Activated CD8-positive, alpha-beta memory T cell treated with anti-CD3 and anti-CD28 coated beads, Interleukin-2, amount 10 ng/mL, durations not matched to agents 7 days and 5 days (primary cell): ENCODE data around the gene ADSS2. TPM values are rescaled to one million over a fixed set of nuclear protein-coding genes. Genes with fewer than 3 reads are reported as not detected.
"Not testable (repeated sequence)": the region's sequence is repeated elsewhere in the genome, so short reads cannot be mapped to it uniquely, and the experiment has no call there.

Experiments used
- ATAC-seq: fragments of 150-1000 bp; cut with Tn5 transposase; one replicate; pipeline ENCODE4 v1.10.0; 2021; ENCODE audit warnings: moderate library complexity
- CTCF ChIA-PET: fragments of 350-600 bp; sonication (Branson Sonifier 250); formaldehyde crosslinking; loops from one replicate; lab custom pipeline; 2021; ENCODE audit warnings: antibody characterized with exemption; lab: Charles Lee
- DNase-seq: peaks from one replicate; pipeline ENCODE4 v3.0.0-alpha.2; 2020
- H3K27ac Mint-ChIP-seq: one replicate; pipeline ENCODE4 v1.8.0; 2021; ENCODE audit warnings: mild to moderate bottlenecking, mixed read lengths
- H3K27me3 Mint-ChIP-seq: one replicate; pipeline ENCODE4 v1.8.0; 2021; ENCODE audit warnings: mixed read lengths
- H3K36me3 Mint-ChIP-seq: one replicate; pipeline ENCODE4 v1.8.0; 2021; ENCODE audit warnings: mild to moderate bottlenecking, mixed read lengths
- H3K4me1 Mint-ChIP-seq: one replicate; pipeline ENCODE4 v1.8.0; 2021; ENCODE audit warnings: mixed read lengths
- H3K4me3 Mint-ChIP-seq: one replicate; pipeline ENCODE4 v1.8.0; 2021; ENCODE audit warnings: mild to moderate bottlenecking, moderate library complexity, mixed read lengths
- H3K9me3 Mint-ChIP-seq: one replicate; pipeline ENCODE4 v1.8.0; 2022; ENCODE audit warnings: low read depth, mixed read lengths
- total RNA-seq, 2 experiments: library from RNA; stranded (reverse); gene quantifications; one replicate each; pipeline ENCODE4 v1.2.3, GENCODE V29; 2021

Gene ADSS2
- 10 to 100 TPM; 52.0 to 66.7 TPM for total RNA-seq

- CTCF ChIA-PET, result no interaction called here
- H3K4me3 Mint-ChIP-seq, result peak within 1 kb of the TSS; percentile 97
- no peaks in the 10 kb centered on the region for H3K9me3 Mint-ChIP-seq
- peaks cover 32% of the 10 kb centered on the region for H3K36me3 Mint-ChIP-seq
- H3K27ac Mint-ChIP-seq, result peak within 1 kb of the TSS; percentile 99
- no peaks in the 10 kb centered on the region for H3K27me3 Mint-ChIP-seq
- H3K4me1 Mint-ChIP-seq, result peaks cover 44% of the 10 kb centered on the region
- DNase-seq, result no peak
- no peak for ATAC-seq
Measured at GRCh38 chr1:244451539-244451950, at the start of gene ADSS2. Gene ADSS2, minus strand, starts transcription at chr1:244451909. Its CDS starts 92 bp downstream, at chr1:244451817.

- H3K4me1 Mint-ChIP-seq, DNase-seq, H3K36me3 Mint-ChIP-seq, H3K9me3 Mint-ChIP-seq, ATAC-seq, H3K27me3 Mint-ChIP-seq, H3K4me3 Mint-ChIP-seq, CTCF ChIA-PET, H3K27ac Mint-ChIP-seq: not testable (repeated sequence)
Measured at GRCh38 chr1:244500515-244500914, 48.8 kb upstream of the ADSS2 start.

DNA sequence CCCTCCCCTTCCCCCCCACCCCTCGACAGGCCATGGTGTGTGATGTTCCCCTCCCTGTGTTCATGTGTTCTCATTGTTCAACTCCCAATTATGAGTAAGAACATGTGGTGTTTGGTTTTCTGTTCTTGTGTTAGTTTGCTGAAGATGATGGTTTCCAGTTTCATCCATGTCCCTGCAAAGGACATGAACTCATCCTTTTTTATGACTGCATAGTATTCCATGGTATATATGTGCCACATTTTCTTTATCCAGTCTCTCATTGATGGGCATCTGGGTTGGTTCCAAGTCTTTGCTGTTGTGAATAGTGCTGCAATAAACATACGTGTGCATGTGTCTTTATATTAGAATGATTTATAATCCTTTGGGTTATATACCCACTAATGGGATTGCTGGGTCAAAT lies 47.8 kb upstream of the ADSS2 start:
- H3K36me3 Mint-ChIP-seq, DNase-seq, H3K4me1 Mint-ChIP-seq, H3K4me3 Mint-ChIP-seq, ATAC-seq, H3K27ac Mint-ChIP-seq, CTCF ChIA-PET, H3K9me3 Mint-ChIP-seq, H3K27me3 Mint-ChIP-seq: not testable (repeated sequence)

GRCh38 chr1:244497805-244498204 lies 46.1 kb upstream of the ADSS2 start:
- Mint-ChIP-seq H3K36me3 (no peaks in the 10 kb centered on the region), H3K9me3 (no peaks in the 10 kb centered on the region), H3K27ac (no peak overlapping the region), H3K4me3 (no peak overlapping the region), H3K27me3 (peaks cover 5% of the 10 kb centered on the region), H3K4me1 (no peaks in the 10 kb centered on the region)
- no peak for DNase-seq
- ATAC-seq, result no peak
- CTCF ChIA-PET, result no interaction called here

- no peaks in the 10 kb centered on the region for H3K4me1 Mint-ChIP-seq
- peaks cover 5% of the 10 kb centered on the region for H3K27me3 Mint-ChIP-seq
- H3K9me3 Mint-ChIP-seq, result no peaks in the 10 kb centered on the region
- DNase-seq, result no peak
- H3K36me3 Mint-ChIP-seq, result no peaks in the 10 kb centered on the region
- CTCF ChIA-PET, result no interaction called here
- no peak overlapping the region for H3K27ac Mint-ChIP-seq
- H3K4me3 Mint-ChIP-seq, result no peak overlapping the region
- no peak for ATAC-seq
Measured at GRCh38 chr1:244496186-244496585, 44.5 kb upstream of the ADSS2 start.

DNA sequence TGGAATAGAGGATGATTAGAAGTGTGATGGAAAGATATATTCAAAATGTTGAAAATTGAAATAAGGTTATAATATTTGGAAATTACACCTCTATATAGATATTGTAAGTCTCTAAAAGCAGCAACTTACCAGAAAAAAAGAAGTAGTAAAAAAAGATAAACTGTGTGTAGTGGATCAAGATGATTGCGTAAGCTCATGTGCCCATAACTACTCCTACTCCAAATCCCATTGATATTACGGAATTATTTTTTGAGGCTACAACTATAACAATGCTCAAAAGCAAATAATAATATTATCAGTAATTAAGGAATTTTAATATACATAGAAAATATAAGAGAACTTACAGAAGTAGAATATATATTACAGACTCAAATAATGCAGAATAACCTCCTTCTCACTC lies 42.9 kb upstream of the ADSS2 start:
- H3K9me3 Mint-ChIP-seq, result no peaks in the 10 kb centered on the region
- H3K27me3 Mint-ChIP-seq, result peaks cover 5% of the 10 kb centered on the region
- DNase-seq, result no peak
- no peaks in the 10 kb centered on the region for H3K4me1 Mint-ChIP-seq
- H3K36me3 Mint-ChIP-seq, result no peaks in the 10 kb centered on the region
- CTCF ChIA-PET, result no interaction called here
- ATAC-seq, result no peak
- no peak overlapping the region for H3K4me3 Mint-ChIP-seq
- H3K27ac Mint-ChIP-seq, result no peak overlapping the region

DNA sequence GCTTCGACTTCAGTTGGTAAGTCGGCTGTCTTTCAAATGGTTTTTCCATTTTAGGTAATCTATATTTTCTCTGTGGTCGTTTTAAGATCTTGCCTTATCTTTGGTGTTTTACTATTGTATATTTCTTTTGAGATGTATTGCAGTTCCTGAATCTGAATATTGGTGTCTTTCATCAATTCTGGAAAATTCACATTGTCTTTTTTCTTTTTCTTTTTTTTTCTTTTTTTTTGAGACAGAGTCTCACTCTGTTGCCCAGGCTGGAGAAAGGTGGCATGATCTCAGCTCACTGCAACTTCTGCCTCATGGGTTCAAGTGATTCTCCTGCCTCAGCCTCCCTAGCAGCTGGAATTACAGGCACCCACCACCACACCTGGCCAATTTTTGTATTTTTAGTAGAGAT lies 33.3 kb upstream of the ADSS2 start:
- H3K9me3 Mint-ChIP-seq, H3K27me3 Mint-ChIP-seq, H3K4me3 Mint-ChIP-seq, H3K36me3 Mint-ChIP-seq, H3K4me1 Mint-ChIP-seq, DNase-seq, ATAC-seq, CTCF ChIA-PET, H3K27ac Mint-ChIP-seq: not testable (repeated sequence)

DNA sequence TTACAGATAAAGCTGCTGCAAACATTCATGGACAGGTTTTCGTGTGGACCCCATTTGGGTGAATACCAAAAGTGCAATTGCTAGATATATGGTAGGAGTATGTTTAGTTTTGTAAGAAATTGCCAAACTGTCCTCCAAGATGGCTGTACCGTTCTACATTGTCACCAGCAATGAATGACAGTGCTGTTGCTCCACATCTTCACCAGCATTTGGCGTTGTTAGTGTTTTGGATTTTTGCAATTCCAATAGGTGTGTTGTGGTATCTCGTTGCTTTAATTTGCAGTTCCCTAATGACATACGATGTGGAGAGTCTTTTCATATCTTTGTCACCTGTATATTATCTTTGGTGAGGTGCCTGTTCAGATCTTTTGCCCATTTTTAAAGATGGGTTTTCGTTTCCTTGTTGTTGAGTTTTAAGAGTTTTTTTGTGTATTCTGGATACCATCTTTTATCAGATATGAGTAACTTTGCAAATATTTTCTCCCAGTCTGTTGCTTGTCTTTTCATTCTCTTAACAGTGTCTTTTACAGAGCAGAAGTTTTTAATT lies 21.4 kb upstream of the ADSS2 start:
- H3K36me3 Mint-ChIP-seq, result no peaks in the 10 kb centered on the region

DNA sequence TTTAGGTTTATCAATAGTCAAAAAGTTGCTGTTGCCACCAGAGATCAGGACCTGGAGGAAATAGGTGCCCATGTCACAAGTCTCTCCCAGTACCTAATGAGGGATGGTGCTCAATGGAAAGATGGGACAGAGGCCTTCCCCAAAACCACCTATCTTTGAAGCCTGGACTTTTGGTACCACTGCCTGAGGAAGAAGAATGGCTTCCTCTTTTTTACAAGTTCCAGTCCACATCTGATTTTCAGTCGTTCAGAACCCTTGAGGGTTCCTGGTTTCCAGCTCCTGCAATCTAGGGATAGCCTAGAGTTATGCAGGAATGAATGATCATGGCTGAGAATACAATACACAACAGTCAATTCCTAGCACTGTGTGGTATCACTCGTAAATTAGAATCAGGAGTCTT lies 15.0 kb upstream of the ADSS2 start:
- ATAC-seq, result no peak

More for the DNA sequence above, 21.4 kb upstream of the ADSS2 start:
- Mint-ChIP-seq H3K4me1 (no peaks in the 10 kb centered on the region), H3K9me3 (no peaks in the 10 kb centered on the region), H3K4me3 (no peak overlapping the region), H3K27ac (no peak overlapping the region), H3K27me3 (no peaks in the 10 kb centered on the region)
- no peak for ATAC-seq
- CTCF ChIA-PET, result no interaction called here
- DNase-seq, result no peak

DNA sequence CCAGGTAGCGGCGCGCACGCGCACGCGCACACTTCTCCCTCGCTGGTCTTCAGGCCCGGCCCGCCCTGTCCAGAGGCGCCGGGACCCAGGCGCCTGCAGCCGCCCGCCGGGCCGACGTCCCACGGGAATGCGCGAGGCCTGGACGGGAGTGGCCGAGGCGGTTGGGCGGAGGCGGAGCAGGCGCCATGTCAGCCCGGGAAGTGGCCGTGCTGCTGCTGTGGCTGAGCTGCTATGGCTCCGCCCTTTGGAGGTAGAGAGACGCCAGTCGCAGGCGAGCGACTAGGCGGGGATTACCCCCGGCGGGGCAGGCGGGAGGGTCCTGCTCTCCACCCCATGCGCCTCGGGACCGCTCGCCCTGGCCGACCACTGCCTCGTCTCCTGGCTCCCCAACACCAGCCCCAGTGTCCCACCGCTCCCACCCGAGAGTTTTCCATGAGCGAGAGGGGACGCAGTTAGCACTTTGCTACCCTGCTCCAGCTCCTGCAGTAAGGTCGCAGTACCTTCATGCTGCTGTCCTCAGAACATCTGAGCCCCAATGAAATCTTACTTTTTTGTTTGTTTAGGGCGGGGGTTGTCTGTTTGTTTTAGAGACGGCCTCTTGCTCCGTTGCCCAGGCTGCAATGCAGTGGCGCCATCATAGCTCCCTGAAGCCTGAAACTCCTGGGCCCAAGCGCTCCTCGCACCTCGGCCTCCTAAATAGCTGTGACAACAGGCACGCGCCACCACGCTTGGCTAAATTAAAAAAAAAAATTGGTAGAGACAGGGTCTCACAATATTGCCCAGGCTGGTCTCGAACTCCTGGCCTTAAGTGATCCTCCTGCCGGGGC lies 9.7 kb upstream of the ADSS2 start, which contains the start of gene CATSPERE:
Gene CATSPERE, plus strand, starts transcription at position 29 of the 827 bp plus-strand sequence. Its CDS starts 157 bp downstream, at position 186.
- Mint-ChIP-seq H3K9me3 (peaks cover 6% of the 10 kb centered on the region), H3K36me3 (peaks cover 24% of the 10 kb centered on the region), H3K27me3 (no peaks in the 10 kb centered on the region), H3K4me3 (peak within 1 kb of the TSS; percentile 83), H3K4me1 (peaks cover 19% of the 10 kb centered on the region), H3K27ac (peak within 1 kb of the TSS; percentile 96)
- CTCF ChIA-PET, result no interaction called here
- ATAC-seq, result peak; percentile 99
- peak; percentile 86 for DNase-seq

More for the DNA sequence above, 15.0 kb upstream of the ADSS2 start:
- no peaks in the 10 kb centered on the region for H3K9me3 Mint-ChIP-seq
- DNase-seq, result no peak
- CTCF ChIA-PET, result no interaction called here
- H3K36me3 Mint-ChIP-seq, result no peaks in the 10 kb centered on the region
- no peaks in the 10 kb centered on the region for H3K4me1 Mint-ChIP-seq
- no peaks in the 10 kb centered on the region for H3K27me3 Mint-ChIP-seq
- H3K4me3 Mint-ChIP-seq, result no peak overlapping the region
- no peak overlapping the region for H3K27ac Mint-ChIP-seq

DNA sequence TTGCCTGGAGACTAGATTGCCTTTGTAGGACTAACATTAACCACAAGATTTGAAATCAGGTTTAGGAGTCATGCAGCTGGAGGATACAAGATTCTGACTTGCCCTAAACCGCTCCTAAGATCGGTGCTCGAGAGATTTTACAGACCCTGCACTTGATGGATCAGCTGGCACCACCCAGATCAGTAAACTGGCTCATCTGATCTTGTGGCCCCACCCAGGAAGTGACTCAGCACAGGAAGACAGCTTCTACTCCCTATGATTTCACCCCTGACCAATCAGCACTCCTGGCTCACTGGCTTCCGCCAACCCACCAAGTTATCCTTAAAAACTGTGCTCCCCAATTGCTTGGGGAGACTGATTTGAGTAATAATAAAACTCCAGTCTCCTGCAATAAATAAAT lies 8.5 kb upstream of the ADSS2 start:
- Mint-ChIP-seq H3K9me3 (peaks cover 6% of the 10 kb centered on the region), H3K4me3 (peak overlapping the region; percentile 83), H3K27ac (peak overlapping the region; percentile 96), H3K4me1 (peaks cover 19% of the 10 kb centered on the region), H3K36me3 (peaks cover 24% of the 10 kb centered on the region), H3K27me3 (no peaks in the 10 kb centered on the region)
- CTCF ChIA-PET, result no interaction called here
- DNase-seq, result peak; percentile 61
- ATAC-seq, result no peak

DNA sequence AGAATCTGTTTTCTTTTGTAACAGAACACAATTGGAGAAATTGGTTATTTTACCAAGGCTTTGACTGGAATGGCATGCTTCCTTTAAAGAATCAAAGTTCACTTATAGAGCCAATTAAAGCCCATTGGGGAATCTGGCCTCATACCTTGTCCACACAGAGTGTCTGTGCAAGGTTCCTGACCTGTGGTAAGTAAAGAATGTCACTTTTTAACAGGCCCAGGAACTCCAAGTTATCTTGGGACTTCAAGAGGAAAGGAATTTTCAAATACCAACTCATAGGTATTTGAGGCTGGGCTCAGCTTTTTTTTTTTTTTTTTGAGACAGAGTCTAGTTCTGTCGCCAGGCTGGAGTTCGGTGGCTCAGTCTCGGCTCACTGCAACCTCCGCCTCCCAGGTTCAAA lies 7.1 kb upstream of the ADSS2 start:
- ATAC-seq (no peak), DNase-seq (no peak)
- peaks cover 19% of the 10 kb centered on the region for H3K4me1 Mint-ChIP-seq
- H3K27ac Mint-ChIP-seq, result no peak overlapping the region
- H3K9me3 Mint-ChIP-seq, result peaks cover 6% of the 10 kb centered on the region
- peaks cover 28% of the 10 kb centered on the region for H3K36me3 Mint-ChIP-seq
- H3K4me3 Mint-ChIP-seq, result no peak overlapping the region
- CTCF ChIA-PET, result no interaction called here
- H3K27me3 Mint-ChIP-seq, result no peaks in the 10 kb centered on the region

DNA sequence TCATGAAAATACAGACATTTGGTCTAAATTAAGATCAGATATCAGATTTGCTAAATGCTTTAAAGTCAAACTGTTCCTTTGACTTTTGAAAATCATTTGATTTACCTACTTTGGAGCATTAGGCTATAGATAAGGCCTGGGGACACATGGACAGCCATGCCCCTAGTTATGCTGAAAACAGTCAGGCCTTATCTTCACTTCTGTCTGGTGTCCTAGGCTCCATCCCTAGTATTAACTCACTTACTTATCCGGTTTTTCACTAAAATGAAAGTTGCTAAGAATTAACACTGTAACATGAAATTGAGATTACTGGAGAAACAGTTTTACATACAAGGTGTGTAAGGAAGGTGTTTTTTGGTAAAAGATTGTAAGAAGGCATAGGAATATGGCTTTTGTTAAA lies 4.9 kb upstream of the ADSS2 start:
- H3K36me3 Mint-ChIP-seq, result peaks cover 29% of the 10 kb centered on the region
- ATAC-seq (no peak), DNase-seq (no peak)
- no peak overlapping the region for H3K4me3 Mint-ChIP-seq
- no peaks in the 10 kb centered on the region for H3K27me3 Mint-ChIP-seq
- CTCF ChIA-PET, result interaction anchor here (1.5 kb wide), 1 partner anchor 14 kb away, joined by 3 read pairs; no protein-coding TSS in a partner anchor
- peaks cover 29% of the 10 kb centered on the region for H3K4me1 Mint-ChIP-seq
- H3K27ac Mint-ChIP-seq, result no peak overlapping the region
- peaks cover 6% of the 10 kb centered on the region for H3K9me3 Mint-ChIP-seq

GRCh38 chr1:244454412-244454811 lies 2.7 kb upstream of the ADSS2 start:
- ATAC-seq, result no peak
- H3K9me3 Mint-ChIP-seq, result no peaks in the 10 kb centered on the region
- peaks cover 22% of the 10 kb centered on the region for H3K4me1 Mint-ChIP-seq
- no peaks in the 10 kb centered on the region for H3K27me3 Mint-ChIP-seq
- H3K36me3 Mint-ChIP-seq, result peaks cover 31% of the 10 kb centered on the region
- H3K4me3 Mint-ChIP-seq, result no peak overlapping the region
- no peak overlapping the region for H3K27ac Mint-ChIP-seq
- DNase-seq, result no peak
- CTCF ChIA-PET, result no interaction called here
